GM12892 (cell line): ENCODE results near the gene KRTAP4-8.
"Not testable (repeated sequence)": the region's sequence is repeated elsewhere in the genome, so short reads cannot be mapped to it uniquely, and the experiment has no call there.

Source experiments
- POLR2A ChIP-seq: IDR thresholded peaks from 2 replicates; pipeline ENCODE4 v1.6.1; 2011; ENCODE audit warnings: low read depth, low read length, control low read depth
- POLR2AphosphoS5 ChIP-seq: IDR thresholded peaks from 2 replicates; pipeline ENCODE4 v1.6.1; 2011; ENCODE audit warnings: low read depth, low read length, control low read depth
- TAF1 ChIP-seq: IDR thresholded peaks from 2 replicates; pipeline ENCODE4 v1.6.1; 2011; ENCODE audit warnings: low read depth, mild to moderate bottlenecking, control low read depth, low read length, borderline replicate concordance

GRCh38 chr17:41065016-41065689, 32.8 kb downstream of the KRTAP4-8 start:
- TF ChIP-seq POLR2A, TAF1, POLR2AphosphoS5: not testable (repeated sequence)
